OCI-LY7 (cell line): ENCODE results near the gene MAP3K5. TPM values are rescaled to one million over a fixed set of nuclear protein-coding genes. Genes with fewer than 3 reads are reported as not detected.

Source experiments
- BruUV-seq: library from RNA; stranded (reverse); fragments of 400-500 nt; replicated peaks from 2 replicates; lab custom pipeline; 2021; lab: Mats Ljungman, UMichigan
- CTCF ChIA-PET: fragments of 300-600 bp; sonication (Branson Sonifier 250); formaldehyde crosslinking; loops from one replicate; lab custom pipeline; 2022; ENCODE audit warnings: antibody characterized with exemption; ENCODE audit not compliant: unreplicated experiment; lab: Charles Lee
- POLR2A ChIA-PET: fragments of 300-600 bp; sonication (Branson Sonifier 250); formaldehyde crosslinking; loops from one replicate; lab custom pipeline; 2022; ENCODE audit warnings: antibody characterized with exemption; lab: Charles Lee
- DNase-seq: peaks from one replicate; pipeline ENCODE4 v3.0.0-alpha.2; 2015; ENCODE audit warnings: low spot score
- H2AFZ ChIP-seq: fragments of 200-600 bp; sonication (generic), shearing (Covaris generic); 2 replicates; pipeline ENCODE4 v1.6.1; 2014; ENCODE audit warnings: mild to moderate bottlenecking, antibody characterized with exemption, low read length, moderate library complexity
- H3K27ac ChIP-seq: fragments of 200-600 bp; sonication (generic); 2 replicates; pipeline ENCODE4 v1.5.1; 2014; ENCODE audit warnings: mixed run types, low read depth, mild to moderate bottlenecking, moderate library complexity, low read length, inconsistent platforms; ENCODE audit not compliant: poor library complexity, severe bottlenecking
- H3K36me3 ChIP-seq: fragments of 200-600 bp; sonication (generic); 2 replicates; pipeline ENCODE4 v1.6.1; 2014; ENCODE audit warnings: mild to moderate bottlenecking, antibody characterized with exemption, low read length, moderate library complexity, mixed read lengths; ENCODE audit not compliant: insufficient read depth
- H3K4me1 ChIP-seq: fragments of 200-600 bp; sonication (generic); 2 replicates; pipeline ENCODE4 v1.5.1; 2014; ENCODE audit warnings: mild to moderate bottlenecking, low read length; ENCODE audit not compliant: insufficient read depth, poor library complexity, severe bottlenecking
- H3K4me2 ChIP-seq: fragments of 200-600 bp; sonication (generic); 2 replicates; pipeline ENCODE4 v1.6.1; 2014; ENCODE audit warnings: mild to moderate bottlenecking, low read length
- H3K4me3 ChIP-seq: fragments of 200-600 bp; sonication (generic); 2 replicates; pipeline ENCODE4 v1.5.1; 2014; ENCODE audit warnings: mild to moderate bottlenecking, low read depth, low read length; ENCODE audit not compliant: poor library complexity, severe bottlenecking
- H3K79me2 ChIP-seq: fragments of 200-600 bp; sonication (generic); 2 replicates; pipeline ENCODE4 v1.6.1; 2016; ENCODE audit warnings: low read depth, mild to moderate bottlenecking, low read length, moderate library complexity, mixed read lengths; ENCODE audit not compliant: insufficient read depth
- H3K9me2 ChIP-seq: fragments of 200-600 bp; sonication (generic); 2 replicates; pipeline ENCODE4 v1.6.1; 2016; ENCODE audit warnings: mild to moderate bottlenecking, low read length, mixed read lengths; ENCODE audit not compliant: insufficient read depth
- H3K9me3 ChIP-seq: fragments of 200-600 bp; sonication (generic); 2 replicates; pipeline ENCODE4 v1.6.1; 2014; ENCODE audit warnings: mild to moderate bottlenecking, mixed run types, low read length, mixed read lengths
- H4K20me1 ChIP-seq: fragments of 200-600 bp; sonication (generic); 2 replicates; pipeline ENCODE4 v1.6.1; 2014; ENCODE audit warnings: mild to moderate bottlenecking, antibody characterized with exemption, low read length, moderate library complexity, mixed read lengths; ENCODE audit not compliant: insufficient read depth
- EZH2phosphoT487 ChIP-seq: fragments of 200-600 bp; sonication (generic); IDR thresholded peaks from 2 replicates; pipeline ENCODE4 v1.6.1; 2018; ENCODE audit warnings: low read depth, borderline replicate concordance, mild to moderate bottlenecking, mixed run types, antibody characterized with exemption, low read length, moderate library complexity, mixed read lengths
- intact Hi-C: fragments of 100-400 bp; cut with micrococcal nuclease; formaldehyde crosslinking; loops from one replicate; pipeline ENCODE4 v1.10.0; 2022; ENCODE audit not compliant: unreplicated experiment
- total RNA-seq, 2 experiments: library from RNA; depleted of rRNA in 1 of 2; stranded (reverse); fragments of >200 nt in 1 of 2; shearing (Covaris generic) in 1 of 2; gene quantifications; 2 replicates each; pipeline ENCODE4 v1.2.3, GENCODE V29; 2014 to 2022
- TF ChIP-seq, protein P1 (sequence below): fragments of 200-600 bp; sonication (generic); conservative IDR thresholded peaks from 2 replicates; pipeline ENCODE4 v1.5.1; 2014; ENCODE audit warnings: mild to moderate bottlenecking, antibody characterized with exemption, low read length, moderate library complexity, mixed read lengths

MAP3K5 gene
- total RNA-seq, 2 experiments from 2014 or later, result 13.8 to 16.6 TPM

DNA sequence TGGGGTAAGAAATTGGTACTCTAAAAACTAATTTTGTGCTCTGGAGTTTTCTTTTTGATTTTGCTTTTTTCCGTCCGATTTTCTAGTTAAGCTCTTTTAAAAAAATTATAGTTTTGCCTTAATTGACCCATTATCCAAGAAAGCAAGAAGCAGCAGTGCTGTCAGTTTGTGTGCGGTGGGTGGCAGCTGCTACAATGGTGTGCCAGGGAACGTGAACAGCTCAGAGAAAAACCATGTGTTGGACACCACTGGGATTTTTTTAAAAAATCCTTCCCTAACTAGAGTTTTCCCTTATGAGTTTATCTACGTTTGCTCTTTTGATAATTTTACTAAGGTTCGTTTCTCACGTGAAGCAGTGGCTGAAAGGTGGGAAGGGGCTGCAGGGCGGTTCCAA is 8.0 kb downstream of the MAP3K5 start:
- H3K36me3 ChIP-seq, result peaks cover 11% of the 10 kb centered on the region
- TF ChIP-seq, protein P1, sequence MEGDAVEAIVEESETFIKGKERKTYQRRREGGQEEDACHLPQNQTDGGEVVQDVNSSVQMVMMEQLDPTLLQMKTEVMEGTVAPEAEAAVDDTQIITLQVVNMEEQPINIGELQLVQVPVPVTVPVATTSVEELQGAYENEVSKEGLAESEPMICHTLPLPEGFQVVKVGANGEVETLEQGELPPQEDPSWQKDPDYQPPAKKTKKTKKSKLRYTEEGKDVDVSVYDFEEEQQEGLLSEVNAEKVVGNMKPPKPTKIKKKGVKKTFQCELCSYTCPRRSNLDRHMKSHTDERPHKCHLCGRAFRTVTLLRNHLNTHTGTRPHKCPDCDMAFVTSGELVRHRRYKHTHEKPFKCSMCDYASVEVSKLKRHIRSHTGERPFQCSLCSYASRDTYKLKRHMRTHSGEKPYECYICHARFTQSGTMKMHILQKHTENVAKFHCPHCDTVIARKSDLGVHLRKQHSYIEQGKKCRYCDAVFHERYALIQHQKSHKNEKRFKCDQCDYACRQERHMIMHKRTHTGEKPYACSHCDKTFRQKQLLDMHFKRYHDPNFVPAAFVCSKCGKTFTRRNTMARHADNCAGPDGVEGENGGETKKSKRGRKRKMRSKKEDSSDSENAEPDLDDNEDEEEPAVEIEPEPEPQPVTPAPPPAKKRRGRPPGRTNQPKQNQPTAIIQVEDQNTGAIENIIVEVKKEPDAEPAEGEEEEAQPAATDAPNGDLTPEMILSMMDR, result 0 out of 2 replicates have a peak, but pooled peaks have one; percentile 4
- no peak for TF ChIP-seq EZH2phosphoT487
- BruUV-seq, result TSS peak; percentile 85
- no peaks in the 10 kb centered on the region for H4K20me1 ChIP-seq
- H3K27ac ChIP-seq, result peak overlapping the region; percentile 61
- DNase-seq, result no peak
- peak overlapping the region; percentile 96 for H3K4me2 ChIP-seq
- no peaks in the 10 kb centered on the region for H3K9me2 ChIP-seq
- H3K9me3 ChIP-seq, result no peaks in the 10 kb centered on the region
- H3K79me2 ChIP-seq, result peaks cover 79% of the 10 kb centered on the region
- peak overlapping the region; percentile 58; the same call in 1 of the 2 replicates for H2AFZ ChIP-seq
- CTCF ChIA-PET, result interaction anchor here (0.6 kb wide), 1 partner anchor 8 kb away, joined by 3 read pairs; the partner anchor contains the start of gene MAP3K5
- H3K4me3 ChIP-seq, result peak overlapping the region; percentile 67
- intact Hi-C loops, result loop anchor here (1.0 kb wide), 1 partner anchor 20 kb away; no protein-coding TSS in a partner anchor
- H3K4me1 ChIP-seq, result peaks cover 58% of the 10 kb centered on the region
- POLR2A ChIA-PET, result interaction anchor here (0.7 to 9.6 kb wide), 8 partner anchors 8 to 72 kb away, joined by 3 to 156 read pairs (median 6); partner anchors contain the start of gene MAP3K5

DNA sequence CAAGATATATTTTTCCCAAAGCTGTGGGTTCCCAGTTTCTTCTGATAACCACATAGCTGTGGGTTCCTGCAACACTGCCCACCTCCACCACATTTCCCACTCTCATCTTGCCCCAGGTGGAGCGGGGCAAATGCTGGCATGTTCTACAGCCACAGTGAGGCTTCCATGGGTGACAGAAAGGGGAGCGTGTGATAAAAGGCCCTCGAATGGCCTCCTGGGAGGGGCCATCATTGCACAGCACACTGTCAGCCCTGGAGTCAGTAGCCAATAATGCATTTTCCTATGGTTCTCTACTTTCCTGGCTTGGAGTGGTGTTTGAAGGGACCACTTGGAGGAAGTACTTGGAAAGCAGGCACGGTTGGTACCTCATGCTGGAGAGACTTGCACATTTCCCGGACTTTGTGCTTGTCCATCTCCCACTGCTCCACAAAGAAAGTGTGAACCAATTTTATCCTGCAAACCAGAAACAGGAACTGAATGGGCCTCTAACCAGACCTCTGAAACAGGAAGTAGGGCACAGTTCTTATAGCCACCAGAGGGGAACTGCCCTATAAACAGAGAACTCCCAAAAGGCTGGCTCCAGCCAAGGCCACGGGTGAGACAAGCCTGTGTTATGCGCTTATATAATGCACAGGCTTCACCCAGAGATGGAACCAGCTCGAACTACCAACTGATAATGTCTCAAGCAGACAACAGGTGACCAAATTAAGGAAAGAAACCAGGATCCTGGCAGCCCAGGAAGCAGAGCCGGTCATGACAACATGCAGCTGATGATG is 8.6 kb downstream of the MAP3K5 start:
- POLR2A ChIA-PET, result interaction anchor here (0.8 to 9.6 kb wide), 7 partner anchors 9 to 64 kb away, joined by 4 to 156 read pairs (median 6); partner anchors contain the start of gene MAP3K5
- no peaks in the 10 kb centered on the region for H4K20me1 ChIP-seq
- no peaks in the 10 kb centered on the region for H3K9me2 ChIP-seq
- H2AFZ ChIP-seq, result peak overlapping the region; percentile 58; the same call in 1 of the 2 replicates
- peak; percentile 84 for DNase-seq
- H3K4me1 ChIP-seq, result peaks cover 54% of the 10 kb centered on the region
- TF ChIP-seq, protein P1, result peak; percentile 23; the same call in 1 of the 2 replicates
- no peak for TF ChIP-seq EZH2phosphoT487
- H3K27ac ChIP-seq, result peak overlapping the region; percentile 61
- BruUV-seq, result no TSS peak
- CTCF ChIA-PET, result interaction anchor here (0.6 kb wide), 1 partner anchor 9 kb away, joined by 3 read pairs; the partner anchor contains the start of gene MAP3K5
- peak overlapping the region; percentile 96 for H3K4me2 ChIP-seq
- peaks cover 73% of the 10 kb centered on the region for H3K79me2 ChIP-seq
- intact Hi-C loops, result loop anchor here (1.0 kb wide), 1 partner anchor 19 kb away; no protein-coding TSS in a partner anchor
- peak overlapping the region; percentile 67 for H3K4me3 ChIP-seq
- no peaks in the 10 kb centered on the region for H3K9me3 ChIP-seq
- peaks cover 8% of the 10 kb centered on the region for H3K36me3 ChIP-seq
